HG03097 (cell line): ENCODE results near the gene MLYCD.

Experiments
- ATAC-seq: cut with Tn5 transposase; IDR thresholded peaks from one replicate; pipeline ENCODE4 v1.9.1; 2021; ENCODE audit not compliant: unreplicated experiment, low FRiP score

The MLYCD gene

DNA sequence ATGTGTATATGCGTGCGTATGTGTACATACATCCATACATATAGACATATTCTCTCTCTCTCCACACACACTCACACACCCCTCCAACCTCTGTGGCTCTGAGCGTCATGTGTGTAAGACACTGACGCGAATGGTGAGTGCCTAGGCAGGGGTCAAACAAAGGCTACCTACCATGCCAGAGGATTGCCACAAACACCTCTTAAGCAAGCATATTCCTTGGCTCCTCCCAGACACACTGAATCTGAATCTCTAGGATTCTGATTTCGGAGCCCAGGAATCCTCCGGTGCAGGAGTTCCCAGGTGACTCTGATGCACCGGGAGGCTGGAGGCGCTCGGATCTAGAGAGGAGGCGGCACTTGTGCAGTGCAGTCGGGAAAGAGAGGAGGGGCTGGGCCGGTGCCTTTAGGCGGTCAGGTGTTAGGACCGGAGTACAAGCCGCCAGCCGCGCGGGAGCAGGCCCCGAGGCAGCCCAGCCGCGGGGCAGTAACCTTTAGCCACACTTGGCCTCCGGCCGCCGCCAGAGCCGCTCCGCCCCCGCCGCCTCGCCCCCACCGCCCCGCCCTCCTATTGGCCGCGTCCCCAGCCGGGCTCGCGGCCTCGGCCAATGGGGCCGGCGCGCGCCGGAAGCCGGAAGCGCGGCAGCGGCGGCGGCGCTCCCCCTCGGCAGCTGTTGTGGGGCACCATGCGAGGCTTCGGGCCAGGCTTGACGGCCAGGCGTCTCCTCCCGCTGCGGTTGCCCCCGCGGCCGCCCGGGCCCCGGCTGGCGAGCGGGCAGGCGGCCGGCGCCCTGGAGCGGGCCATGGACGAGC is at the start of gene MLYCD:
Gene MLYCD (plus strand): TSS at position 653 of the 809 bp plus-strand sequence. CDS start 30 bp downstream, at position 683.
- ATAC-seq = peak; percentile 78

DNA sequence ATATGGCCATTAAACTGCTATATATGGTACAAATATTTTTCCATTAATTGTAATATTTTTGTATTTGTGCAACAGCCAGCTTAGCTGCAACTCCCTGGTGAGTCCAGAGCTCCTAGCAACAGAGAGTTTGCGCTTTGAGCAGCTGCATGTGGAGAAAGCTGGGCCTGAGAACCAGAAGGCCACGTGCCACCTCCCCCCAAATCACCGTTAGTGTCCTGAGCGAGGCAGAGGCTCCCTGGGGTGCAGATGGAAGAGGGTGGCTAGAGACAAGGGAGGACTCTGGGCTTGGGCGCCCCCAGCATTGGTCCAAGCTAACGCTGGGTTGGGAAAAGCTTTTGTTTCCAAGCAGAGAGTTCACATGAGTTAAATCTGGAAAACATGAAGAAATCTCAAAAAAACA is 49.5 kb upstream of the MLYCD start:
- no peak for ATAC-seq

DNA sequence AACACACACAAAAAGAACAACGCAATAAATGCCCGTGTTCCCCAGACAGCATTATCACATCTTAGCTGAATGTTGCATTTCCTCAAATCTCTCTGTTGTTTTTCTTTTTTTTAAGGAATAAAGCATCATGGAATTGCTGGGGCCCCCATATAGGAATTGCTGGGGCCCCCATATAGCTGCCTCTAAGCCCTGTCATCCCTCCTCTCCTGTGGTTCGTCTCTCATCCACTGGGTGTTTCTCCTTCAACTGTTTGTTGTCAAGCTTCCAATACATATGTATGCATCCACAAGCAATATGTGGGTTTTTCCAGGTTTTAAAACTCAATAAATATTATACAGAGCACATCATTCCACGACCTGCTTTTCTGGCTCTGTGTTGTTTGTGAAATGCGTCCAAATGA is 48.0 kb upstream of the MLYCD start:
- no peak for ATAC-seq

DNA sequence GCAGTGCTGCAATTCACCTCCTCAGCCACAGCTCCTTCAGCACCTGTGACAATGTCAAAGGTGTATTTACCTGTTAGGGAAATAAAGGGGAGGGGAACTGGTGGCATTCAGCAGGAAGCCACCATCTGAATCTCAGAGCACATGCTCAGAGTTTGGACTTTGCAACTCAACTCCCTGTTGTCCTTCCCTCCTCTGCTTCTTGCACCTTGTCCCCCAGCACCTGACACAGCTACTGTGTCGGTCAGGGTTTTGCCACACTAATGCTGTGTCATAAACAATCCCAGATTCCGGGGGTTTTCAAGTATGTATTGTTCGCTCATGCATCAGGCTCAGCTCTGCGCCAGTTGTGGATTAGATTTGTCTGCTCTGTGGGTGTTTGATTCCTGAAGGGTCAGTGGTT is 47.4 kb upstream of the MLYCD start:
- ATAC-seq = no peak

DNA sequence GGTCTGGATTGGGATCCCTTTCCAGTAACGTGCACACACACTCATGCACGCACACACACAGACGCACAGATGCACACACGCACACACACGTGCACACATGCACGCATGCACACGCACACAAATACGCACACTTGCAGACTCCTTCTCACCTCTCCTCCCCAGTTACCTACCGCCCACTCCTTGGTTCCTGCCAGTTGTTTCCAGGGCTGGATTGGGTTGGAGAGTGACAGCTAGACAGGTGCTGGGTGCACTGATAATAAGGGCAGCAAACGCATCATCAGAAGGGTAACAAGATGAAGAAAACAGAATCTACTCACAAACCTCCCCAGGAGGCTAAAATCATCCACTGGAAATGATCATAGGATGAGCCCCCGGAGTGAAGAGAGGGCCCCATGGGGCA is 46.1 kb upstream of the MLYCD start:
- no peak for ATAC-seq

DNA sequence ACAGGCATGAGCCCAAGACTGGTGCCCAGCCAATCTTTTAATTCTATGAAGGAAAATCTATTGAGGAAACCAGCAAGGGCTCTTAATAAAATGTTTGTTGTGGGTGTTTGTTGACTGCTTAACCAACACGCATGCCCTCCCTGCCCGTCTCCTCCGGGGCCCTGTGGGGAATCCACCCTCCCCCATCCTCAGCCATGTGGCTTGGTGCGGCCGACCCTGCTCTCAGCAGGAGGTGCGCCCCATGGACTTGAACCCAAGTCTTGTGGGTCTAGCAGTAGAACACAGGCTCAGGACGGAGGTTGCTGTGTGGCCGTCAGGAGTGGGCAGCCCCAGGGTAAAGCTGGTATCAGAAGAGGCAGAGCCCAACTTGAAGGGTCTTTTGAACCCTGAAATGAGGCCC is 45.1 kb upstream of the MLYCD start:
- ATAC-seq = no peak

DNA sequence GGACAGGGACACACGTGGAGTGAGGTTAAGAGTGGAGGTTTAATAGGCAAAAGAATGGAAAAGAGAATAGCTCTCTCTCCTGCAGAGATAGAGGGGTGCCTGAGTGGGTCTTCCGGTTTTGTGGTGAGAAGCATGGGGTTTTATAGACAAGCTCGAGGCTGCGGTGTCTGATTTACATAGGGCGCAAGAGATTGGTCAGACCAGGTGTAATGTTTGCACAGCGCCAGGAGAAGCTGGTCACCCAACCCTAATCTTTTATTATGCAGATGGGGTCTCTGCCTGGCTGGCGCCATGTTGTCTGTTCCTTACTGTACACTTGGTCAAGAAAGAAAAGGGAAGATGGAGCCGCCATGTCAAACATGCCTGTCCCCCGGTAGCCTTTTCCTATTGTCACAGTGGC is 44.5 kb upstream of the MLYCD start:
- ATAC-seq = no peak

DNA sequence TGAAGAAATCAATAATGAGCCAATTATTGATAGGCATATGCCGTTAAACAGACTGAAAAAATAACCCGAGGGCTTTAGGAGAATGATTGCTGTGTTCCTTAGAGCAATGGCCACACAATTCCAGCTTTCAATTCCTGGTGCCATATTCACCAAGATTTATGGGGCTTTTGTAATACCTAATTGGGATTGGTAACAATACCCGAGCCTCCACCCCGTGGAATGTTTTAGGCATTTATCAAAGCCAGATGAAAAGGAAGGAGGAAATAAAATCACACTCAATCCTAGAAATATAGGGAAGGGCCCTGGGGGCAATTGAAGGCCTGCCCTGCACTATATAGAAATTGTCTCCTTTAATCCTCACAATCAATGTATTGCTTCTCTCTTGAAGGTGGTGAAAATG is 42.1 kb upstream of the MLYCD start:
- no peak for ATAC-seq

DNA sequence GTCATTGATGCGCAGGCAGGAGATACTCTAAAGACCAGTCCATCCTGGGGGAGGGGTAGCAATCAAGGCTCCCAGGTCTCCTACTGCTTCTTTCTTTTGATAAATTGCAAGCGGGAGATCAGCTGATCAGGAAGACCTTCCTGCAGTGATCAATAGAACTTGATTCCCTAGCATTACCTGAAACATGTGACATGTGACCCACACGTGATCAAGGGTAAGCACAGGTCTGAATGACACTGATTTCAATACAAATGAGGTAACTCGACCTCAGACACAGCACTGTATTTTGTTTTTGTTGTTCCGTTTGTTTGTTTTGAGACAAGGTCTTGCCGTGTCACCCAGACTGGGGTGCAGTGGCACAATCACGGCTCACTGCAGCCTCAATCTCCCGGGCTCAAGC is 39.6 kb upstream of the MLYCD start:
- ATAC-seq = no peak

DNA sequence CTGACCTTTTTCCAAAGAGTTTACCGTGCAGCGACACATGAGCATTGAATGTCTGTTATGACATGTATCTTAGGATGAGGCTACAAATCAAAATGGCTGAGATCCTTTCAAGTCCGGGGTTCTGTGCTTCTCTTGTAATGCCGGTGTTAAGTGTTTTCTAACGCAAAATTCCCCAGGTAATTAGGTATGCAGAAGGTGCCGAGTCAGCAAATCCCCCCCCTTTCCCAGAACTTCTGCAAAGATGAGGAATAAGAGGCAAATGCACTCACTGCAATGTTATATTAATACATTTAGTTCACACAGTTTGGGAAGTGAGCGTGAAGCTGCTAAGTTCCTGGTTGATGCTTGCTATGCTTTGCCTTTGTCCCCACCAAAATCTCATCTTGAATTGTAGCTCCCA is 36.3 kb upstream of the MLYCD start:
- no peak for ATAC-seq

DNA sequence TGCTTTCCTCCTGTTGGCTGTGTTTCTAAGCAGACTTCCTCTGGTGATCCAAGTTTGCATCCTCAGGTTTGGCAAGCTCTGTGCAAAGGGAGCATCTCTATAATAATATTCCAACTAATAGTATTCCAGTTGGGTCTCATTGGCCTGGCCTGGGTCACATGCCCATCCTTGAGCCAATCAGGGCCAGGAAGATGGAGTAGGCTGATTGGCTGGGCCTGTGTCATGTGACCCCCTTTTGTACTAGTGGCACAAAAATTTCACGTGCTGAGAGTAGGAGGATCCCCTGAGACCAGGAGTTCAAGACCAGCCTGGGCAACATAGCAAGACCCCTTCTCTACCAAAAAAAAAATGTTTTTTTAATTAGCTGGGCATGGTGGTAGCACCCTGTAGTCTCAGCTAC is 35.2 kb upstream of the MLYCD start:
- ATAC-seq = no peak

DNA sequence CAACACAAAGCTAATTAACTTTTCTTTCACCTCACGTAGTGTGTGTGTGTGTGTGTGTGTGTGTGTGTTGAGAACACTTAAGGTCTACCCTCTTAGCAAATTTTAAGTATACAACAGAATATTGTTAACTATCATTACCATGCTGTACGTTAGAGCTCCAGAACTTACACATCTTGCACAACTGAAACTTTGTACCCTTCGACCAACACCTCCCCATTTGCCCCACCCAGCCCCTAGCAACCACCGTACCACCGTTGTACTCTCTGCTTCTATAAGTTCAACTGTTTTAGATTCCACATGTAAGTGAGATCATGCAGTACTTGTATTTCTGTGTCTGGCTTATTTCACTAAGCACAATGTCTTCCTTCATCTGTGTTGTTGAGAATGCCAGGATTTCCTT is 28.1 kb upstream of the MLYCD start:
- ATAC-seq = no peak

DNA sequence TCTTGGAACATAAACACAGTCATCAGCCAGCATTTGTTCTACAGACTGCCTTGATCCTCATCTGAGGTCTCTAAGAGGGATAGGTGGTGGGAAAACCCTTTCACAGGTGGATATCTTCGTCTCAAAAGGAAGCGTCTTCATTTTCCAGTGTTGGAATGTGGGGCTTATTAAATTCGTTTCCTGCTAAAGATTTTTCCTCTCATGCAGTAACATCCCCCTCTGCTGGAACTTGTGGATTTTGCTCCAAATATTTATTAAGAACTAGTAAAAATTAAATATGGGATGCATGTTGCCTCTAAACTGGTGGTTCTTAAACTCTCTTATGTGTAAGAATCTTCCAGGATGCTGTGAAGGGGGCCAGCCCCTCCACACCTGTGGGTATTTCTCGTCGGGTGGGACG is 20.1 kb upstream of the MLYCD start:
- no peak for ATAC-seq

DNA sequence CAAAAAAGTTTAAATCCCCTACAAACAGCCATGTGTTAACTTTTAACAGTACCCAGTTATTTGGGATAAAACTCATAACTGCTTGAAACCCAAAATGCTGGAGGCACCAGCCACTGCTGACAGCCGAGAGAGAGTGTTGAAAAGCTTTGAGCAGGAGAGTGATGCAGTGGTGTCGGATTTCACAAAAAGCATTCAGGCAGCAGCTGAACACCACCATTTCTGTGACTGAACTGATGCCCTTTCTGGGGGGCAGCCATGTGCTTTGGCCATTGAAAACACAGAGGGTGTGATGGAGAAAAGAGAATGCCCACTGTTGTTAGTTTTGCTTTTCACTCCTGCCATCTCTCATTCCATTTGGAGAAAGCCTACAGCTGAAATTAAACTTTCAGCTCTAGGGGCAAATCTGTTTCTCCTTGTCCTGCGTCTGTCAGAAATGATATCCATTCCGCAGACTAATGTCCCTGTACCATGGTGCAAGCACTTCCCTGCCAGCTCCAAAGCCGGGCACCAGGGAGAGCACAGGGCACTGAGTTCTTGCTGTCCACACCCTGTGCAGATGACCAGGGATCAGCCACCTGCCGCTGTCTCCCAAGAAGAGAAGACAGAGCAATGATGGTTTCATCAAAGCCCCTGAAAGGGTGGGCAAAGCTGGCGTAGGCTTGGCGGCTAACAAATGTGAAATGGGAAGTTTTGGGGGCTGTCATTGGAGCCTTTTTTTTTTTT is 16.6 kb upstream of the MLYCD start:
- no peak for ATAC-seq

DNA sequence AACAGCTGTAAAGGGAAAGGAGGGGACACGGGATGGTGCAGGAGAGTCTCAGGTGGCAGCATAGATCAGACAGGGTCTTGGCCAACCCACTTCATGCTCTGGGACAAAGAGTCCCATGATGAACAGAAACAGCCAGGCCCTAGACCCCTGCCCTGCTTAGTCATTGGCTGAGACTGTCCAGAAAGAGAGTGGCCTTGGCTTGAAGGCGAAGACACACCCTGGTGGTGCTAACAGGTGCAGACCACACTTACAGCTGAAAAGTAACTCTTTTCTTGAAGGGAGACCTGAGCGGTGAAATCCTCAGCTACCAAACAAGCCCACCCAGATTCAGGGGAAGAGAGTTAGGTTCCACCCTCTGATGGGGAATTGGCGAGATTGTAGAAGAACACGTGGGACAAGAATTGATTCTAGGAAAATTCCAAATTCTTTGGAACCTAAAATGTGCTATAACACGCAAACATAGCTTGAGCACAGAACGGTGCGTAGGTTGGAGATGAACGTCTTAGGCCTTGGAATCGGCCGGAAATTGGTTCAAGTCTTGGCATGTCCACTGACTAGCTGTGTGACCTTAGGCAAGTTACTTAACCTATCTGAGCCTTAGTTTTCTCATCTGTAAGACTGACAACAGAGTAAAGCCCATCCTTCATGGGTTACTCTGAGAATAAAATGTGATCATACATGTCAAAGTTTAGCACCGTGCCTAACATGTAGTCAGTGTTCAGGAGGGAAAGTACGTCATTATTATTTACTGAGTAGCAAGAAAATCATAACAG is 12.5 kb upstream of the MLYCD start:
- no peak for ATAC-seq

DNA sequence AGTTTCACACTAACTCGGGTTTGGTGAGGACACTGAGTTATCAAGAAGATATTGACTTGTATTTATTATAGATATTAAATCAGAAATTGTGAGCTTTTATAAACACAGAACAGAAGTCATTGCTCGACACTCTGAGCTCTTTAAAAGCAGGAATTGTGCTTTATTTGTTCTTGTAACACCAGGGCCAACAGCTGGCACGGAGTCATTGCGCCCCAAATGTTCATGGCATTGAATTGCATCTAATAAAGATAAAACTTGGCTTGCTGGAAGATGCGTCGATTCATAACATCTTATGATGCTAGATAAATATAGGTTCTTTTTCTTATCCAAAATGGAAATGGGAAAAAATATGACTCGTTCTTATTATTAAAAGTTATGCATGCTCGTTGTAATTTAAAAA is 11.8 kb upstream of the MLYCD start:
- ATAC-seq = no peak

DNA sequence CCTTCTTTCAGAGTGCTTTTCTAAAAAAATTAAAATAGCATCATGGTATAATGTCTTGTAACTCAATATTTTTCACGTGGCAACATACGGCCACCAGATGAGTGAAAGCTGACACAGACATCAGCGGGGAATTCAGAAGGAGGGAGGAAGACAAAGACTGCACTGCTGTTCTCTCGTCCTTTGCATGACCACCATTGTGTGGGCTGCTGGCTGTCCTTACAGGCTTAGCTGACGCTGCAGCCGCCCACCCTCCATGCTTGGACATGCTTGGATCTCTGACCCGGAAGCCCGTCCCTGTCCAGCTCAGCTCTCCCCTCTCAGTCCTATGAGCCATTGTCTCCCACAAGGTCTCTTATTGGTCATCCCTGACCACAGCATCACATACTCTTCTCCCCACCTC is 11.4 kb upstream of the MLYCD start:
- no peak for ATAC-seq

DNA sequence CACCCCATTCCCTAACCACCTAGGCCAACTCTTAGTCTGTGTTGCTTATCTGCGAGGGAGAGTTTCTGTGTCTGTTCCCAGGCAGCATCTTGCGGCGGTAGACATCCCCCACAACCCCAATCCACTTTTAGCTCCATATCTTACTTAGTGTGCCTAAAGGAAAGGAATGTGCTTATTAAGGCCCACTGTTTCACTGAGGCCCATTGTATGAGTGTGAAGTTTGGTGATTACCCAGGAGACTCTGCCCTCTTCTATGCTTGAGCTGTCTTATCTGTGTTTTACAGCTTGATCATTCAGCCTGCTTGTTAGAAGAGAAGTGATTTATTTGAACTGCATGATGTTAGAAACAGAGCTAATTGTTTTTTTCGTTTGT is 10.3 kb upstream of the MLYCD start:
- ATAC-seq = no peak

DNA sequence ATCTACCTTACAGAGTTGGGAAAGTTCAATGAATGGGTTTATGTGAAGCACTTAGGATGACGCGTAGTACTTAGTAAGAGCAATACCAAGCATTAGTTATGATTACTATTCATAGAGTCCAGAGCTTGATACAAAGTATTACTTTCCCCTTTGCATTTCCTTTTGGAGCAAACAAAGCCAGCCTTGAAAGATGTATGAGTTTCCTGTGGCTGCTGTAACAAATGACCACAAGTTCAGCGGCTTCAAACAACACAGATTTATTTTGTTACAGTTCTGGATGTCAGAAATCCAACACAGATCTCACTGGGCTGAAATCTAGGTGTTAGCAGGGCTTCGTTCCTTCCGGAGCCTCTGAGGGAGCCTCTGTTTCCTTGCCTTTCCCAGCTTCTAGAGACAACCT is 8.6 kb upstream of the MLYCD start:
- no peak for ATAC-seq

DNA sequence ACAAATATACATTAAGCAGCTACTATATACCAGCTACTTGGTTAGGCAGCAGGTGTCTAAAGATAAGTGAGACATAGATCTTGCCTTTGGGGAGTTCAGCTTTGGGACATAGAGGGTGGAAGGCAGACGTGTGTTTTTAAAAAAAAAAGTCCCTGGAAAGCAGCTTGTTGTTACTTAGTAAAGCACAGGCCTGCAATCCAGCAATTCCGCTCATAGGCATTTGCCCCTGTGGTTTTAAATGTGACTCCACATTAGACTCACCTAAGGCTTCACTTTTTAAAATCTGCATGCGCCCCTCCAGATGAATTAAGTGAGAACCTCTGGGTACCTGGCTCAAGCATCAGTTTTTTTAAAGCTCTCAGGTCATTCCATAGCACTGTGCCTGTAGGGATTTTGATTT is 7.2 kb upstream of the MLYCD start:
- no peak for ATAC-seq

DNA sequence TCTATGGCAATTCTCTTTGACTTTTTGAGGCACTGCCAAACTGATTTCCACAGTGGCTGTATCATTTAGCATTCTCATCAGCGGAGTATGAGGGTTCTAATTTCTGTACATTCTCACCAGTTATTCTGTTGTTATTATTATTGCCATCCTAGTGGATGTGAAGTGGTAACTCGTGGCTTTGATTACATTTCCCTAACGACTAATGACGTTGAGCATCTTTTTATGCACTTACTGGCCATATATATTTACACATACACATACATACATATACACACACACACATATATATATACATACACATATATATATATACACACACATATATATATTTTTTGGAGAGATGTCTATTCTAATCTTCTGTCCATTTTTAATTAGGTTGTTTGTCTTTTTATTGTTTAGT is 3.7 kb upstream of the MLYCD start:
- no peak for ATAC-seq

DNA sequence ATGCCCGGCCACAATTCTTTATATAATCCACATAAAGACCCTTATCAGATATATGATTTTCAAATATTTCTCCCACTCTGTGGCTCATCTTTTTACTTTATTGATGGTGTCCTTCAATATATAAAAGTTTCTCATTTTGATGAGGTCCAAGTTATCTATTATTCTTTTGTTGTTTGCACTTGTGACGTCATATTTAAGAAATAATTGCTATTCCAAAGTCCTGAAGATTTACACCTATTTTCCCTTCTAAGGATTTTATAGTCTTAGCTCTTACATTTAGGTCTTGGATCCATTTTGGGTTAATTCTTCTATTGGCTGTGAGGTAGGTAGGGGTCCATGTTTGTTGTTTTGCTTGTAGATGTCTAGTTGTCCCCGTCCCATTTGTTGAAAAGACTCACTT is 3.0 kb upstream of the MLYCD start:
- no peak for ATAC-seq
